ENCODE measurements around the gene CLCA2.

Gene CLCA2

DNA sequence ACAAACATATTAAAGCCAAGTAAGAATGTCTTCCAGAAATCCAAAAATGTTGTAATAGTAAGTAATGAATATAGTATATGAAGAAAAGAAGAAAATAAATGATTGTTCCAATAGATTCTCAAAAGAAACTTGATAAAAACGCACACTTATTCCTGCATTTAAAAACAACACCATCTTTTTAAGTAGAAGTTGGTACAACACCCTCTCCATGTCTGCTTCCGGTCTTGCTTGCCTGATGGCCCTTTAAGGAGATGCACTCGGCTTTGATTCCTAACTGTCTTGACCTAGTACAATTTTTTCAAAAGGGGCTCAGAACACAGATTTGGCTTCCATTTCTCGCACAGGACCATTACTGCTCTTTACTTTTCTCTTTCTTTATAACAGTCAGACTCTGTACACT, 53.7 kb downstream of the CLCA2 start:
- TF ChIP-seq, protein P1, sequence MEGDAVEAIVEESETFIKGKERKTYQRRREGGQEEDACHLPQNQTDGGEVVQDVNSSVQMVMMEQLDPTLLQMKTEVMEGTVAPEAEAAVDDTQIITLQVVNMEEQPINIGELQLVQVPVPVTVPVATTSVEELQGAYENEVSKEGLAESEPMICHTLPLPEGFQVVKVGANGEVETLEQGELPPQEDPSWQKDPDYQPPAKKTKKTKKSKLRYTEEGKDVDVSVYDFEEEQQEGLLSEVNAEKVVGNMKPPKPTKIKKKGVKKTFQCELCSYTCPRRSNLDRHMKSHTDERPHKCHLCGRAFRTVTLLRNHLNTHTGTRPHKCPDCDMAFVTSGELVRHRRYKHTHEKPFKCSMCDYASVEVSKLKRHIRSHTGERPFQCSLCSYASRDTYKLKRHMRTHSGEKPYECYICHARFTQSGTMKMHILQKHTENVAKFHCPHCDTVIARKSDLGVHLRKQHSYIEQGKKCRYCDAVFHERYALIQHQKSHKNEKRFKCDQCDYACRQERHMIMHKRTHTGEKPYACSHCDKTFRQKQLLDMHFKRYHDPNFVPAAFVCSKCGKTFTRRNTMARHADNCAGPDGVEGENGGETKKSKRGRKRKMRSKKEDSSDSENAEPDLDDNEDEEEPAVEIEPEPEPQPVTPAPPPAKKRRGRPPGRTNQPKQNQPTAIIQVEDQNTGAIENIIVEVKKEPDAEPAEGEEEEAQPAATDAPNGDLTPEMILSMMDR (IDR thresholded peaks at IDR 0.05; ENCODE audit: low read depth, low read length): no peak
- no peak for TF ChIP-seq MYC (IDR thresholded peaks at IDR 0.05; ENCODE audit: low read depth, low read length)
- no peak for TF ChIP-seq POLR2A (IDR thresholded peaks at IDR 0.05; ENCODE audit: extremely low read depth, insufficient read length)
- TF ChIP-seq, protein P2, sequence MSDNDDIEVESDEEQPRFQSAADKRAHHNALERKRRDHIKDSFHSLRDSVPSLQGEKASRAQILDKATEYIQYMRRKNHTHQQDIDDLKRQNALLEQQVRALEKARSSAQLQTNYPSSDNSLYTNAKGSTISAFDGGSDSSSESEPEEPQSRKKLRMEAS (IDR thresholded peaks at IDR 0.05; ENCODE audit: low read depth, low read length): no peak
- H3K4me3 ChIP-seq (ENCODE audit: low read depth, low read length): no peak overlapping the region
- DNase-seq (ENCODE audit: low read depth): no peak

- no peak overlapping the region for H3K4me3 ChIP-seq (ENCODE audit: low read depth, low read length)
- TF ChIP-seq, protein P1 (IDR thresholded peaks at IDR 0.05; ENCODE audit: low read depth, low read length): no peak
- TF ChIP-seq, protein P2 (IDR thresholded peaks at IDR 0.05; ENCODE audit: low read depth, low read length): no peak
- no peak for TF ChIP-seq POLR2A (IDR thresholded peaks at IDR 0.05; ENCODE audit: extremely low read depth, insufficient read length)
- no peak for DNase-seq (ENCODE audit: low read depth)
These were observed 54.6 kb downstream of the CLCA2 start for GRCh38 chr1:86478416-86479156.

- no peak for DNase-seq (ENCODE audit: low read depth)
- TF ChIP-seq, protein P2 (IDR thresholded peaks at IDR 0.05; ENCODE audit: low read depth, low read length): no peak
- TF ChIP-seq, protein P1 (IDR thresholded peaks at IDR 0.05; ENCODE audit: low read depth, low read length): no peak
- TF ChIP-seq POLR2A (IDR thresholded peaks at IDR 0.05; ENCODE audit: extremely low read depth, insufficient read length) (no peak), MYC (IDR thresholded peaks at IDR 0.05; ENCODE audit: low read depth, low read length) (no peak)
- no peak overlapping the region for H3K4me3 ChIP-seq (ENCODE audit: low read depth, low read length)
These were observed 58.0 kb downstream of the CLCA2 start for GRCh38 chr1:86481966-86482365.

GRCh38 chr1:86487131-86487810, 63.3 kb downstream of the CLCA2 start:
- TF ChIP-seq MYC (IDR thresholded peaks at IDR 0.05; ENCODE audit: low read depth, low read length): no peak
- TF ChIP-seq, protein P1 (IDR thresholded peaks at IDR 0.05; ENCODE audit: low read depth, low read length): no peak
- TF ChIP-seq, protein P2 (IDR thresholded peaks at IDR 0.05; ENCODE audit: low read depth, low read length): no peak
- no peak for TF ChIP-seq POLR2A (IDR thresholded peaks at IDR 0.05; ENCODE audit: extremely low read depth, insufficient read length)
- peak; percentile 11 for DNase-seq (ENCODE audit: low read depth)
- no peak overlapping the region for H3K4me3 ChIP-seq (ENCODE audit: low read depth, low read length)

DNA sequence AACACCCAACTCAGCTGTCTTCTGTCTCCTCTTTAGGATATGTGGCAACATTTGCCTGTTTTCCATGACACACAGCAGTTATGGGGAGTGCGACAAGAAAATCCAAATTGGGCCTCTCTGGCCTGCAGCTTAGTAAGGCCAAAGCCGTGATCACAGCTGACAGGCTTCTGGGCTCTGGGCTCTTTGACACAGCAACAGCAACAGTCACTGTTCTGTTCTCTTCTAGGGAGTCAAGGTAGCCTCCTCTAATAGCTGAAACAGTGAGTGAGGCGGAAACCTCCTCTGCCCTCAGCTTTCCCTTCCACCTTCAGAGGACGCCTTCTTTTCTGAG, 63.8 kb downstream of the CLCA2 start:
- TF ChIP-seq POLR2A (IDR thresholded peaks at IDR 0.05; ENCODE audit: extremely low read depth, insufficient read length) (no peak), MYC (IDR thresholded peaks at IDR 0.05; ENCODE audit: low read depth, low read length) (no peak)
- TF ChIP-seq, protein P1 (IDR thresholded peaks at IDR 0.05; ENCODE audit: low read depth, low read length): no peak
- TF ChIP-seq, protein P2 (IDR thresholded peaks at IDR 0.05; ENCODE audit: low read depth, low read length): no peak
- no peak overlapping the region for H3K4me3 ChIP-seq (ENCODE audit: low read depth, low read length)
- DNase-seq (ENCODE audit: low read depth): no peak

Data from NB4 (cell line).